Activated naive CD4-positive, alpha-beta T cell treated with anti-CD3 and anti-CD28 coated beads, Interleukin-2, amount 50 U/mL, for 72 hours (primary cell): ENCODE results near the gene P4HA2. TPM values are rescaled to one million over a fixed set of nuclear protein-coding genes. Genes with fewer than 3 reads are reported as not detected.

Source experiments
- ATAC-seq, 2 donors: fragments of 150-1000 bp; cut with Tn5 transposase; 2 replicates each; pipeline ENCODE4 v1.10.0; 2021; ENCODE audit warnings: mild to moderate bottlenecking in 2 of 2, moderate library complexity in 2 of 2
- DNase-seq, 2 donors: peaks; one replicate each; pipeline ENCODE4 v3.0.0; 2021 to 2022; ENCODE audit warnings: low spot score in 2 of 2
- H3K27ac Mint-ChIP-seq, 2 donors: one replicate each; pipeline ENCODE4 v1.8.0; 2022; ENCODE audit warnings: mild to moderate bottlenecking in 2 of 2, mixed read lengths in 2 of 2
- H3K36me3 Mint-ChIP-seq, 2 donors: one replicate each; pipeline ENCODE4 v1.8.0; 2022; ENCODE audit warnings: mixed read lengths in 2 of 2
- H3K9me3 Mint-ChIP-seq, 2 donors: one replicate each; pipeline ENCODE4 v1.8.0; 2022; ENCODE audit warnings: mixed read lengths in 2 of 2
- total RNA-seq, 2 donors: library from RNA; stranded (reverse); gene quantifications; one replicate each; pipeline ENCODE4 v1.2.3, GENCODE V29; 2022

Gene P4HA2
- total RNA-seq, 2 donors from 2014 or later, result 0.91 to 21.6 TPM

- ATAC-seq (peak in 1 of 2 donors; percentile 28), DNase-seq (no peak)
- H3K9me3 Mint-ChIP-seq, result no peaks in the 10 kb centered on the region
- H3K36me3 Mint-ChIP-seq, result no peaks in the 10 kb centered on the region
- H3K27ac Mint-ChIP-seq, result no peak overlapping the region
These were observed 7.7 kb downstream of the P4HA2 start for GRCh38 chr5:132219981-132220380.

- Mint-ChIP-seq H3K27ac (no peak overlapping the region), H3K36me3 (no peaks in the 10 kb centered on the region)
These were observed 8.2 kb downstream of the P4HA2 start for GRCh38 chr5:132219289-132219970.

DNA sequence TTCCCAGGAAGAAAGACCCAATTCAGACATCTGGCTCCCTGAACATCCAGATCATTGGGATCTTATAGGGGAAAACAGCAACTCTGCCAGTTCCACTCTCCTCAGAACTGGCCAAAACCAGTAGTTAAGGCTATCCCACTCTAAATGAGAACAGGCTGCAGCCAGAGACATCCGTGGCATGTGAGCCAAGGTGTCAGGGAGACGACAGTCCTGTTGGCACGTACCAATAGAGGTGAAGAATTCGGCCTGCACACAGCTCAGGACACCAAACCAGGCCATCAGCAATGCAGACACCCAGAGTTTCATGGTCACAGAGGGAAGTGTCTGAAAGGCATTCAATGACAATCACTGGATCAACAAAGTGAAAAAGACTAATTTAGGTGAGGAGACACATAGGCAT is 9.3 kb downstream of the P4HA2 start:
- Mint-ChIP-seq H3K9me3 (no peaks in the 10 kb centered on the region), H3K36me3 (no peaks in the 10 kb centered on the region), H3K27ac (no peak overlapping the region)
- ATAC-seq, result no peak
- DNase-seq, result no peak

More at GRCh38 chr5:132219289-132219970, 8.2 kb downstream of the P4HA2 start:
- DNase-seq (no peak), ATAC-seq (no peak)
- no peaks in the 10 kb centered on the region for H3K9me3 Mint-ChIP-seq

GRCh38 chr5:132215329-132215728 is 12.3 kb downstream of the P4HA2 start:
- Mint-ChIP-seq H3K36me3 (no peaks in the 10 kb centered on the region), H3K27ac (no peak overlapping the region), H3K9me3 (no peaks in the 10 kb centered on the region)
- ATAC-seq, result no peak
- no peak for DNase-seq

DNA sequence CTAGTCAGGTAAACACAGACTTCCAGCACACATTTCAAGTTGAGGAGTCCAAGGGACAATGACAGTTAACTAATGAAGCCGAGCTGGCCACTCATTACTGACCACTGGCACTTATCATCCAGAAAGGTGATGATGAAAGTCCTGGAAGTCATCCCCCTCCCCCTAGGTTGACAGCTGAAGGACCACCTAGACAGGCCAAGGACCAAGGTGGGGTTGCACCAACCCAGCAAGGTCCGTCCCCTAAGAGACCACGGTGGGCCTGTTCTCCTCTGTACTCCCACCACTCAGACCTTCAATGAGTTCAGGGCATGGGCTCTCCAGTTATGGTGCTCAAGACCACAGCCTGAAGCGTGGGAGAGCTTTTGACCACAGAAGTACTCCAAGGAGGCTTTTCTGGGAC is 13.2 kb downstream of the P4HA2 start:
- Mint-ChIP-seq H3K9me3 (no peaks in the 10 kb centered on the region), H3K27ac (no peak overlapping the region), H3K36me3 (no peaks in the 10 kb centered on the region)
- DNase-seq (no peak), ATAC-seq (no peak)

GRCh38 chr5:132213666-132214065 is 14.0 kb downstream of the P4HA2 start:
- H3K9me3 Mint-ChIP-seq, result no peaks in the 10 kb centered on the region

DNA sequence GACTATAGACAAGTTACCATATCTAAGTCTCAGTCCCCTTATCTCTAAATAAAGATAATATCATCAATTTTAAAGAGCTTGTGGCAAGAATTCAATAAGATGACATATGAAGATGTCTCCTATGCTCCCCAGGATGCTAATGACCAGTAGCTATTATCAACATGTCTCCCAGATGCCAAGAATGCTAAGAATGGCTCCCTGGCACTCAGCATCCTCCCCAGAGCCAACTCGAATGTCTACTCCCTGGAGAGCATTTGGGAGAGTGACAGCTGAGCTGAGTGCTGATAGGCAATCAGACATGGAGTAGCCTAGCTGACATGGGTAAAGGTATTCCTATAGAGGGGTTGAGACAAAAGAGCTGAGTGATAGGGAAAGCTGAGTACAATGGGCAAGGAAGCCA is 15.9 kb downstream of the P4HA2 start:
- no peaks in the 10 kb centered on the region for H3K36me3 Mint-ChIP-seq
- H3K27ac Mint-ChIP-seq, result no peak overlapping the region
- ATAC-seq, result no peak
- no peaks in the 10 kb centered on the region for H3K9me3 Mint-ChIP-seq
- DNase-seq, result no peak

More at GRCh38 chr5:132213666-132214065, 14.0 kb downstream of the P4HA2 start:
- Mint-ChIP-seq H3K36me3 (no peaks in the 10 kb centered on the region), H3K27ac (no peak overlapping the region)
- DNase-seq (no peak), ATAC-seq (no peak)

- ATAC-seq, result no peak
These were observed 16.7 kb downstream of the P4HA2 start for GRCh38 chr5:132210944-132211343.

DNA sequence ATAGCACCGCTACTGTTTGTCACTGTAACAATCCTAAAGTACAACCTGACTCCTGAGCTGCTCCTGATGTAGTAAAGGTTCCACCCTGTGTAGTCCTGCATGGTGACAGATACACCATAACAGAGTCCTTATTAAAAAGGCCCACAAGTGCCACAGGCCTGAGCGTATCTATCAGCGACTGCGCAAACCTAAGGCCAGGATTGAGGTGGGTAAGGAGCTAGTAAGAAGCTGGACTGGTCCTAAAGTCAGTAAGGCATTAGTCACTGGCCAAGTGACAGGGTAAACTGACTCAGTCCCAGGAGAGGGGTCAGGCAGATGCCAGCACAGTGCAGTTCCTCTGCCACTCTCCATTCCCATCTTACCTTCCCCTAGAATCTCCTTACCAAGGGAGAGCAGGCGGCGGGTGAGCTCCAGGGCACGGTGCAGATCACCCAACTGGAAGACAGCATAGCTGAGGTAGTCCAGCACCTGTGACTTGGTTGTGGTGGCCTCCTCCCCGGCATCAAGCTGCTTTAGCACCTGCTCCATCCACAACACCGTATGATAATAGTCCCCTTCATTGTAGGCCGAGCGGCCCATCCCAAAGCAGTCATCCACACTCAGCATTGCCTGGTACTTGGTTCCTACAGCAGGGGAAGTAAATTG is 17.6 kb downstream of the P4HA2 start:
- Mint-ChIP-seq H3K27ac (no peak overlapping the region), H3K36me3 (no peaks in the 10 kb centered on the region), H3K9me3 (no peaks in the 10 kb centered on the region)
- DNase-seq (no peak), ATAC-seq (no peak)

More at GRCh38 chr5:132210944-132211343, 16.7 kb downstream of the P4HA2 start:
- no peak for DNase-seq
- H3K9me3 Mint-ChIP-seq, result no peaks in the 10 kb centered on the region
- H3K27ac Mint-ChIP-seq, result no peak overlapping the region
- no peaks in the 10 kb centered on the region for H3K36me3 Mint-ChIP-seq

DNA sequence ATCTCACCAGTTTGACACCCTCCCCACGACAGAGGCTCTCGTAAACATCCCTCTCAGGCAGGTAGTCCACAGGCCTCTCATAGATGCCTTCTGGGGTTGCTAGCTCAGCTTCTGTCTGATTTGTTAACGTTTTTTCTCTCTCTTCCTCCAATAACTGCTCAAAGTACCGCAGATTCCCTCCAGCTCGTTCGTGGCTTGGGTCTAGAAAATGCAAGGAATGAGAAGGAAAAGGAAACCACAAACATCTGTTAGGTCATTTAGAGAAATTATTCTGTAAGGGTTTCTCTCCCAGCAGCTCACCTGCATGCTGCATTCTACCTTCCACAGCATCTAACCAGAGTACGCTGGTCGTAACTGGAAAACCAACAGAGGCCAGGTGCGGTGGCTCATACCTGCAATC is 18.5 kb downstream of the P4HA2 start:
- DNase-seq (no peak), ATAC-seq (no peak)
- Mint-ChIP-seq H3K36me3 (no peaks in the 10 kb centered on the region), H3K9me3 (no peaks in the 10 kb centered on the region), H3K27ac (no peak overlapping the region)

- ATAC-seq (no peak), DNase-seq (no peak)
- Mint-ChIP-seq H3K36me3 (no peaks in the 10 kb centered on the region), H3K27ac (no peak overlapping the region), H3K9me3 (no peaks in the 10 kb centered on the region)
These were observed 19.9 kb downstream of the P4HA2 start for GRCh38 chr5:132207778-132208177.

DNA sequence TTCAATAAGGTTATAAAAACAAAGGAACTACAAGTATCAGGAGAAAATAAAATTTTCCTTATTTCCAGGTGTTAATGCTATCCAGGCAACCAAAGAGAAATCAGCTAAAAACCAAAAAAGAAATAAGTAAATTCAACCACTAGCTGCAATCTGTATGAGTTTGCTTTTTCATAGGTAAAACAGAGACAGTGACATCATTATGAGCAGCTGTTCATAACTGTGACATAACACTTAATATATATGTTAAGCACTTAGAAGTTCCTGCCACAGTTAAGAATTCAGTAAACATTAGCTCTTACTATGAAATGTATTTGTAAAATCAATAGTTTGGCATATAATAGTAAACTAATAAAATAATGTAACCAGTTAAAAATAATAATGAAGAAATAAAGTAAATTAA is 20.9 kb downstream of the P4HA2 start:
- Mint-ChIP-seq H3K9me3 (no peaks in the 10 kb centered on the region), H3K36me3 (no peaks in the 10 kb centered on the region), H3K27ac (no peak overlapping the region)
- DNase-seq (no peak), ATAC-seq (no peak)

DNA sequence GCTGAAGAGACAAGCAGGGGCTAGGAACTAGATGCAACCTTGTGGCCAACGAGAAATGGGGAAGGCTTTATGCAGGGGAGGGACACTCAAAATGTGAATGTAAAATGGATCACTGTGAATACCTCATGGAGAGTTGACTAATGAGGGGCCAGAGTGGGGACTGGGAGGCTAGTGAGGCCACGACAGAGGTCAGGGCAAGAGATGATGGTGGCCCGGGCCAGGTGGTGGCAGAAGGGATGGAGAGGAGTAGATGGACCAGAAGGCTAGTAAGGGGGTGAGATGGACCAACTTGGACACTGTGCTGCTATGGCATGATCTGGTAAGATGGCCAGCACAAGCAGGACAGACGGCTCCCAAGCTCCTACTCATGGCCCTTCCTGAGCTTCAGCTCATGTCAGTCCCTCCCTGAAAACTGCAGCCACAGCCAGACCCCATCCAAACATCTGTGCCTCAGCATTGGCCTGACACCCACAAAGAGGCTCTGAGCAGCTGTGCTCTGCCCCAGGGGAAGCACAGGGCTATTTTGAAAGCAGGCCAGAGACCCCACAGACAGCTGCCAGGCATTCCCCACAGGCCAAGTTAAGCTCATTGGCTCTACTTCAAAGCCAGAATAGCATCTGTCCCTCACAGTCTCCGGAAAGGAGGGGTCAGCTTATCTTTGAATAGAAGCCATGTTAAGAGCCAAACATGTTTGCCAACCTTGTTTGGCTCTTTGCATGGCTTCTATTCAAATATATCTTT is 22.1 kb downstream of the P4HA2 start:
- Mint-ChIP-seq H3K27ac (peak overlapping the region in 1 of 2 donors; percentile 3), H3K36me3 (no peaks in the 10 kb centered on the region), H3K9me3 (no peaks in the 10 kb centered on the region)
- DNase-seq (no peak), ATAC-seq (no peak)

DNA sequence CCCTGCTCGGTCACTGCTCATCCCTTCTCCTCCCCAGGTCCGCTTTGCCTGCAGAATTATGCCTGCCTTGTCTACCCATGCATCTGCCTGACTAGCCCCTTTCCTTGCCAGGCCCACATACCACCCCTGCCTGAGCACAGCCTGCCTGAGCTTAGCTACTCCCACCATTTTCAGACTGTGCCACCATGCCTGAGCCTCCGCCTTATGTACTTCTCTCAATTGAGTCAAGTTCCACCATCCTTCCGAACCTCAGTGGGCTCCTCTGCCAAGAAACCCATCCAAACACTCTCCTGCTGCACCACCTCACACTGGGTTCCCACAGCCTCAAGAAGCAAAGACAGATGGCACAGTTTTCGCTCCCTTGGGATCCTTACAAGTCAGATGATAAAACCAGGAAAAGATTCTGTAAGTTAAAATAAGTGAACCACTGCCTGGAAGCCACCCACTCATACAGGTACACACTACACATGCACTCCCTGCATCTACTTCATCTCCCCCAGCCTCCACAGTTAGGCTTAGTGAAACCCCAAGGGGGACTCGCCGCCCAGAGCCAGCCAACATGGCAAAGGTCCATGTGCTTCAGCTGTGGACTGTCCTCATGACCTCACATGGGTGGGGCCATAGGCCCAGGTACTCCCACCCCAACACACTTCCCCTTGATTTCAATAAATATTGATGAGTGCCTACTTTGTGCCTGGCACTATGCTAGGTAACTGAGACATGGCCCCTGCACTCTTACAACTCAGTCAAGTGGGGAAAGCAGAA is 23.1 kb downstream of the P4HA2 start:
- no peaks in the 10 kb centered on the region for H3K36me3 Mint-ChIP-seq
- H3K9me3 Mint-ChIP-seq, result no peaks in the 10 kb centered on the region
- ATAC-seq (no peak), DNase-seq (no peak)
- no peak overlapping the region for H3K27ac Mint-ChIP-seq

DNA sequence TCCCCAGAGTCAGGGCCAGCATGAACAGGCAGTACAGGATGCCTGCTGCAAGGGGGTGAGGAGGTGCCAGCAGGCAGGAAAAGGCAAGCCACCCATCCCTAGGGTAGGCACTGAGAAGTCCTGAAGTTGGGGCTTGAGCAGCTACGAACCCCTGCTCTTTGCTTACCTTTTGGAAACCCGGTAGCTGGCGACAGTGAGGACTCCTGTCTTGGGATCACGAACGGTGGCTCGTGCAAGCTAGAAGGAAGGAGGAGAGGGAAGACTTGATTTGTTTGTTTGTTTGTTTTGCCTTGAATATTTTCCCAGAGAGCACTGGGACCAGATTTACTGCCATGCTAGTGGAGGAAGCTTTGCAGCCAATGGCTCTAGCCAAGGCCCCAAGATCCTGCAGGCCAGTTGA is 23.7 kb downstream of the P4HA2 start:
- no peaks in the 10 kb centered on the region for H3K36me3 Mint-ChIP-seq
- ATAC-seq, result no peak

GRCh38 chr5:132203464-132203818 is 24.2 kb downstream of the P4HA2 start:
- Mint-ChIP-seq H3K27ac (peak overlapping the region in 1 of 2 donors; percentile 19), H3K36me3 (no peaks in the 10 kb centered on the region), H3K9me3 (no peaks in the 10 kb centered on the region)
- no peak for ATAC-seq
- no peak for DNase-seq

More for the DNA sequence above, 23.7 kb downstream of the P4HA2 start:
- DNase-seq, result no peak
- Mint-ChIP-seq H3K9me3 (no peaks in the 10 kb centered on the region), H3K27ac (no peak overlapping the region)
